K562 (cell line): ENCODE measurements around the gene ISLR2. TPM values are rescaled to one million over a fixed set of nuclear protein-coding genes. Genes with fewer than 3 reads are reported as not detected.

Experiments used
- ARID1B ChIP-seq: fragments of 450-650 bp; IDR thresholded peaks from 2 replicates; pipeline ENCODE4 v1.6.1; 2016; ENCODE audit warnings: antibody characterized with exemption, mild to moderate bottlenecking, inconsistent platforms
- ARID2 ChIP-seq: fragments of 450-650 bp; IDR thresholded peaks from 2 replicates; pipeline ENCODE4 v1.6.1; 2017; ENCODE audit warnings: antibody characterized with exemption, mild to moderate bottlenecking
- BCL6 ChIP-seq: fragments of 250-450 bp; sonication (Bioruptor Pico); IDR thresholded peaks from 2 replicates; pipeline ENCODE4 v1.4.0; 2020
- CEBPG ChIP-seq, 3 experiments: fragments of 200-800 bp in 1 of 3; sonication (Bioruptor generic) in 1 of 3; sonication (generic) in 1 of 3; formaldehyde crosslinking in 1 of 3; IDR thresholded peaks in 2 of 3; conservative IDR thresholded peaks in 1 of 3; 2 replicates each; pipeline versions ENCODE4 v1.6.1 to v1.8.0; 2016 to 2022; ENCODE audit warnings: missing compliant biosample characterization in 2 of 3, missing genetic modification characterization in 2 of 3, mild to moderate bottlenecking in 1 of 3, missing genetic modification reagents in 1 of 3
- GTF2A2 ChIP-seq: IDR thresholded peaks from 2 replicates; pipeline ENCODE4 v1.6.1; 2016; ENCODE audit warnings: mild to moderate bottlenecking, missing genetic modification characterization, missing compliant biosample characterization
- HNRNPLL ChIP-seq: fragments of 200-400 bp; formaldehyde crosslinking; IDR thresholded peaks from 2 replicates; pipeline ENCODE4 v1.6.1; 2017; ENCODE audit warnings: low read length, low read depth, mild to moderate bottlenecking; ENCODE audit not compliant: poor library complexity, severe bottlenecking
- IRF2 ChIP-seq: sonication (generic); formaldehyde crosslinking; IDR thresholded peaks from 2 replicates; pipeline ENCODE4 v1.8.1; 2022; ENCODE audit warnings: mild to moderate bottlenecking, missing genetic modification reagents
- KHSRP ChIP-seq: fragments of 450-650 bp; IDR thresholded peaks from 2 replicates; pipeline ENCODE4 v1.6.1; 2017
- KLF16 ChIP-seq: IDR thresholded peaks from 2 replicates; pipeline ENCODE4 v1.6.1; 2016; ENCODE audit warnings: antibody characterized with exemption
- MAZ ChIP-seq, 2 experiments: fragments of 450-650 bp in 1 of 2; sonication (generic) in 1 of 2; formaldehyde crosslinking; IDR thresholded peaks in 1 of 2; conservative IDR thresholded peaks in 1 of 2; 2 replicates each; pipeline versions ENCODE4 v1.4.0 to v1.5.0; 2020; ENCODE audit warnings: mild to moderate bottlenecking in 1 of 2, missing genetic modification reagents in 1 of 2
- MYC ChIP-seq, 2 experiments: fragments of 250-450 bp in 1 of 2; sonication (Bioruptor Pico) in 1 of 2; IDR thresholded peaks; 2 replicates each; pipeline versions ENCODE4 v1.5.1 to v1.6.1; 2012 to 2021; ENCODE audit warnings: low read depth in 2 of 2, borderline replicate concordance in 1 of 2, improper control_type of control experiment in 1 of 2, low read length in 1 of 2, mild to moderate bottlenecking in 1 of 2, moderate library complexity in 1 of 2
- PHTF2 ChIP-seq: fragments of 250-450 bp; sonication (Bioruptor Pico); IDR thresholded peaks from 2 replicates; pipeline ENCODE4 v1.5.0; 2021; ENCODE audit warnings: mild to moderate bottlenecking
- PPARD ChIP-seq: fragments of 250-450 bp; sonication (Bioruptor Pico); IDR thresholded peaks from 2 replicates; pipeline ENCODE4 v1.8.0; 2022; ENCODE audit warnings: inconsistent platforms, mild to moderate bottlenecking, moderate library complexity
- PTTG1 ChIP-seq: fragments of 450-650 bp; IDR thresholded peaks from 2 replicates; pipeline ENCODE4 v1.6.1; 2016; ENCODE audit warnings: low read depth, mild to moderate bottlenecking, missing genetic modification characterization, missing compliant biosample characterization
- RAD21 ChIP-seq, 2 experiments: fragments of 250-450 bp in 1 of 2; fragments of 450-650 bp in 1 of 2; sonication (Bioruptor Pico) in 1 of 2; formaldehyde crosslinking in 1 of 2; IDR thresholded peaks in 1 of 2; conservative IDR thresholded peaks in 1 of 2; 2 replicates each; pipeline versions ENCODE4 v1.4.0 to v1.8.0; 2020 to 2022; ENCODE audit warnings: mild to moderate bottlenecking in 2 of 2, moderate library complexity in 1 of 2
- RBM25 ChIP-seq: fragments of 200-400 bp; formaldehyde crosslinking; IDR thresholded peaks from 2 replicates; pipeline ENCODE4 v1.6.1; 2018; ENCODE audit warnings: low read length, low read depth, moderate library complexity; ENCODE audit not compliant: severe bottlenecking
- RFX5 ChIP-seq: IDR thresholded peaks from 2 replicates; pipeline ENCODE4 v1.6.1; 2011; ENCODE audit warnings: low read depth, mild to moderate bottlenecking, improper control_type of control experiment, low read length
- SAFB2 ChIP-seq: fragments of 200-400 bp; formaldehyde crosslinking; IDR thresholded peaks from 2 replicates; pipeline ENCODE4 v1.6.1; 2018; ENCODE audit warnings: borderline replicate concordance, low read length, low read depth, moderate library complexity; ENCODE audit not compliant: severe bottlenecking
- TAF1 ChIP-seq: IDR thresholded peaks from 2 replicates; pipeline ENCODE4 v1.6.1; 2011; ENCODE audit warnings: mild to moderate bottlenecking, low read length, moderate library complexity; ENCODE audit not compliant: insufficient read depth, control insufficient read depth, severe bottlenecking; ENCODE audit errors: extremely low read depth
- ZC3H11A ChIP-seq: IDR thresholded peaks from 2 replicates; pipeline ENCODE4 v1.6.1; 2012; ENCODE audit warnings: low read depth, low read length, improper control_type of control experiment
- ZNF12 ChIP-seq: sonication (generic); formaldehyde crosslinking; IDR thresholded peaks from 2 replicates; pipeline ENCODE4 v1.4.0; 2020; ENCODE audit warnings: mild to moderate bottlenecking, missing genetic modification reagents
- ZNF121 ChIP-seq: sonication (generic); formaldehyde crosslinking; conservative IDR thresholded peaks from 2 replicates; pipeline ENCODE4 v1.8.0; 2022; ENCODE audit warnings: missing genetic modification reagents
- ZNF165 ChIP-seq: fragments of 250-450 bp; sonication (Bioruptor Pico); IDR thresholded peaks from 2 replicates; pipeline ENCODE4 v1.4.0; 2020; ENCODE audit warnings: borderline replicate concordance
- ZNF263 ChIP-seq: sonication (generic); formaldehyde crosslinking; IDR thresholded peaks from 2 replicates; pipeline ENCODE4 v1.8.0; 2022; ENCODE audit warnings: mild to moderate bottlenecking, missing genetic modification reagents, borderline replicate concordance
- ZNF282 ChIP-seq: sonication (generic); formaldehyde crosslinking; IDR thresholded peaks from 2 replicates; pipeline ENCODE4 v1.8.1; 2023; ENCODE audit warnings: missing genetic modification reagents
- ZNF644 ChIP-seq: fragments of 200-800 bp; sonication (Bioruptor generic); IDR thresholded peaks from 2 replicates; pipeline ENCODE4 v1.6.1; 2016; ENCODE audit warnings: low read depth, missing genetic modification characterization, missing compliant biosample characterization
- ZZZ3 ChIP-seq: fragments of 450-650 bp; IDR thresholded peaks from 2 replicates; pipeline ENCODE4 v1.6.1; 2016; ENCODE audit warnings: antibody characterized with exemption, mild to moderate bottlenecking, moderate library complexity
- polyA plus RNA-seq, 8 experiments: library from polyadenylated mRNA; depleted of rRNA in 4 of 8; stranded (reverse) in 5 of 8; unstranded in 3 of 8; fragments of >200 nt; fragmentation: Nextera tagmentation in 2 of 8; fragmentation: Illumina TruSeq in 1 of 8; extraction: Ambion mirVana in 2 of 8; extraction: Trizol in 1 of 8; gene quantifications; 2 replicates each; pipeline versions ENCODE4 v1.2.1 to v1.2.3, GENCODE V29; 2011 to 2014; ENCODE audit warnings: inconsistent platforms in 1 of 8, missing spikeins in 1 of 8
- total RNA-seq, 7 experiments: library from RNA; depleted of rRNA in 6 of 7; stranded (reverse); fragments of >200 nt in 6 of 7; fragmentation: Illumina TruSeq in 2 of 7; extraction: Trizol in 2 of 7; gene quantifications; 2 replicates each; pipeline versions ENCODE4 v1.2.1 to v1.2.3, GENCODE V29; 2011 to 2021; ENCODE audit warnings: low replicate concordance in 1 of 7
- TF ChIP-seq, protein P1 (sequence below), 3 experiments: IDR thresholded peaks in 2 of 3; conservative IDR thresholded peaks in 1 of 3; 2 replicates each; pipeline ENCODE4 v1.5.1; 2011 to 2012; ENCODE audit warnings: low read length in 3 of 3, mild to moderate bottlenecking in 3 of 3, control low read depth in 2 of 3, improper control_type of control experiment in 1 of 3, inconsistent platforms in 1 of 3, low read depth in 1 of 3, mixed read lengths in 1 of 3, moderate library complexity in 1 of 3; ENCODE audit not compliant: insufficient read depth in 2 of 3

Gene ISLR2
- total and polyA plus RNA-seq, 9 of the 15 experiments (the other 6 are each of a cell fraction or from before 2014, with no cell fraction given), result not detected

DNA sequence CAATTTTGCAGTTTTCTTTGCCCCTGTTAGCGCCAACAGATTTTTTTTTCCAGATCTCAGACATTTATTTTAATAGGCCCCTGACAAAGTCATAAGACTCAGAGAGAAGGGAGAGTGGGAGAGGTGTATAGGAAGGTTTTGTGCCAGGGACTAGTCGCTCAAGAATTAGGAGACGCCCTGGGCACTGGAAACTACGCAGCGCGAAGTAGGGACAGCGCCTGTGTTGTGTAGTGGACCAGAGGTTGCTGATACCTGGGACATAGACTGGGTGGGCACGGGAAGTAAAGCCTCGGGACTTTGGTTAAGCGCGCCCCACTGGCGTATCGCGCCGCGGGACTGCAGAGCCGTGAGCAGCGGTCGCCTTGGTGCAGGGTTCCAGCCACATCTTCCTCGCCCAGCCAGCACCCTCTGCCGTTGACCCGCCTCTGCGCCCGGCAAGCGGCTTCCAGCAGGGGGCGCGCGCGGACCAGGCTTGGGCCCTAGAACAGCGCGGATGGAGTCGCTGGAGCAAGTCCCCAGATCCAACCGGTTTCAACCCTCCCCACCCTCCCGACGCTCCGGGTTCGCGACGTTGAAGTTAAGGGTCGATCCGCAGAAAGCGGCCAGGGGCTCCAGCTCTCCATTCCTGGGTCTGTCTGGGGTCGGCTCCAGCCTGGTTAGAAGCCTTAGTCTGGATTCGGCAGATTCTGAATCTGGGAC is 3.0 kb upstream of the ISLR2 start (continued):
- TF ChIP-seq IRF2 (no peak), PPARD (CRISPR knock-in tag) (no peak), ZNF644 (tag) (no peak), ZNF263 (CRISPR knock-in tag) (peak; percentile 39; the same call in 1 of the 2 replicates), GTF2A2 (no peak), ARID2 (peak; percentile 43; the same call in 1 of the 2 replicates), ZNF121 (no peak), RAD21 (CRISPR knock-in tag; conservative IDR thresholded peaks at IDR 0.05 in 1 of 2, IDR thresholded peaks at IDR 0.05 in 1 of 2) (peak; percentile 90 to 97), HNRNPLL (no peak), ZZZ3 (no peak), SAFB2 (no peak), TAF1 (no peak), PHTF2 (no peak), CEBPG (CRISPR knock-in tag; IDR thresholded peaks at IDR 0.05) (no peak), CEBPG (tag; conservative IDR thresholded peaks at IDR 0.05 in 1 of 2, IDR thresholded peaks at IDR 0.05 in 1 of 2) (no peak), ZNF165 (CRISPR knock-in tag) (no peak), ZNF12 (no peak), ZC3H11A (peak; percentile 27; the same call in 1 of the 2 replicates), MYC (IDR thresholded peaks at IDR 0.05; ENCODE audit: low read depth, low read length) (peak; percentile 14; the same call in 1 of the 2 replicates), MYC (CRISPR knock-in tag; IDR thresholded peaks at IDR 0.05; ENCODE audit: borderline replicate concordance, low read depth) (no peak), BCL6 (CRISPR knock-in tag) (no peak), KLF16 (peak; percentile 64), ARID1B (no peak), KHSRP (no peak), RFX5 (no peak), MAZ (CRISPR knock-in tag; conservative IDR thresholded peaks at IDR 0.05 in 1 of 2, IDR thresholded peaks at IDR 0.05 in 1 of 2) (peak in 1 of 2 experiments; percentile 69; a peak in 2 of 4 replicates), RBM25 (no peak), ZNF282 (CRISPR knock-in tag) (no peak), PTTG1 (tag) (no peak)
- TF ChIP-seq, protein P1, sequence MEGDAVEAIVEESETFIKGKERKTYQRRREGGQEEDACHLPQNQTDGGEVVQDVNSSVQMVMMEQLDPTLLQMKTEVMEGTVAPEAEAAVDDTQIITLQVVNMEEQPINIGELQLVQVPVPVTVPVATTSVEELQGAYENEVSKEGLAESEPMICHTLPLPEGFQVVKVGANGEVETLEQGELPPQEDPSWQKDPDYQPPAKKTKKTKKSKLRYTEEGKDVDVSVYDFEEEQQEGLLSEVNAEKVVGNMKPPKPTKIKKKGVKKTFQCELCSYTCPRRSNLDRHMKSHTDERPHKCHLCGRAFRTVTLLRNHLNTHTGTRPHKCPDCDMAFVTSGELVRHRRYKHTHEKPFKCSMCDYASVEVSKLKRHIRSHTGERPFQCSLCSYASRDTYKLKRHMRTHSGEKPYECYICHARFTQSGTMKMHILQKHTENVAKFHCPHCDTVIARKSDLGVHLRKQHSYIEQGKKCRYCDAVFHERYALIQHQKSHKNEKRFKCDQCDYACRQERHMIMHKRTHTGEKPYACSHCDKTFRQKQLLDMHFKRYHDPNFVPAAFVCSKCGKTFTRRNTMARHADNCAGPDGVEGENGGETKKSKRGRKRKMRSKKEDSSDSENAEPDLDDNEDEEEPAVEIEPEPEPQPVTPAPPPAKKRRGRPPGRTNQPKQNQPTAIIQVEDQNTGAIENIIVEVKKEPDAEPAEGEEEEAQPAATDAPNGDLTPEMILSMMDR (IDR thresholded peaks at IDR 0.05 in 2 of 3, conservative IDR thresholded peaks at IDR 0.05 in 1 of 3; ENCODE audit: insufficient read depth in 2 of 3, low read depth in 1 of 3, low read length in 3 of 3), result peak; percentile 91 to 99 (median 99)
